ENCODE results near the gene ZNG1E. TPM values are rescaled to one million over a fixed set of nuclear protein-coding genes. Genes with fewer than 3 reads are reported as not detected.
"Not testable (repeated sequence)": the region's sequence is repeated elsewhere in the genome, so short reads cannot be mapped to it uniquely, and the experiment has no call there.

The ZNG1E gene
- total RNA-seq = 30.2 and 43.4 TPM in 2 replicates

DNA sequence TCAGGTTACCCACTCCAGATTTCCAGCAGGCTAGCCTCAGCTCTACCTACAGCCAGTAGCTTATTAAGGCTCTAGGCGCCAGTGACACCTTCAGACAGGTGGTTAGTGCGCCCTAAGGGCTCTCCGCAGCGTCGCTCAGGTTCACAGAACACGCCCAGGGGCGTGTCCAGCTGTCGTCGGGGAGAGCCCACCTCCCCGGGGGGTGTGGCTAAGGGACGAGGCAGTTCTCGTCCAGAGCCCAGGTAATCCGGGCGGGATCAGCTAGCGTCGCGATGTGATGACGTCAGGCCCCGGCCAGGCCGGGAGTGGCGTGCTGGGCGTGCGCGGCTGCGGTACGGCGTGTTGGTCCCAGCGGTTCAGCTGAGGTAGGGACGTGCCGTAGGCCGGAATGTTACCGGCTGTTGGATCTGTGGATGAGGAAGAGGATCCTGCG lies at the start of gene ZNG1E:
Gene ZNG1E (plus strand): TSS at position 340 of the 433 bp plus-strand sequence. CDS start 49 bp downstream, at position 389.
- DNase-seq (ENCODE audit: extremely low read depth, low read depth, low spot score) = not testable (repeated sequence)

DNA sequence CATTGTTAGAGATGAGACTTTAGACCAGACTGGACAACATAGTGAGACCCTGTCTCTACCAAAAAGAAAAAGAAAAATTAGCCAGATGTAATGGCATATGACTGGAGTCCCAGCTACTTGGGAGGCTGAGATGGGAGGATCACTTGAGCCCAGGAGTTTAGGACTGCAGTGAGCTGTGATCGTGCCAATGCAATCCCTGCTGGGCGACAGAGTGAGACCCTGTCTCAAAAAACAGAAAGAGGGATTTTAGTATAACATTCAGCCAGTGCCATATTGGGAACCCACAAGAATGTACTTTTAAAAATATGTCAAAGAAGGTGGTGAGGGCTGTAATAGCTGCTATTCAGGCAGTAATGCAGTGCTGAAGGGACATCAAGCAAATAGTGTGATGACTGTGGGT lies 2.1 kb upstream of the ZNG1E start:
- not testable (repeated sequence) for DNase-seq (ENCODE audit: extremely low read depth, low read depth, low spot score)

DNA sequence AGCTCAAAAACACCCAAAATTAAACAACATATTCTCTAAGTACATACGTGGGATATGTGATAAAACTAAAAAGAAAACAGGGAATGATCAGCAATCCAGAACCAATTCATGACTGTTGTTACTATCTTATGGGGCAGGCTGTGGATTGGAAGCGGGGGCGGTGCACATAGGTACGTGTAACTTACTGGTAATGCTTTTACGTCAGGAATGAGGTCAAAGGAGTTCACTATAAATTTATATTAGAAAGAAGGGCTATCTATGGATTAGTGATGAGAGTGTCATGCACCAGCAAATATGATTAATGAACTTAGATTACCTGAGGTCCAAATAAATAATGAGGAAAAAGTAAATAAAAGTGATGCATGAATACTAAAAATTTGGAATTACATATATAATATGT lies 710 bp upstream of the ZNG1E start:
- not testable (repeated sequence) for DNase-seq (ENCODE audit: extremely low read depth, low read depth, low spot score)

- DNase-seq (ENCODE audit: extremely low read depth, low read depth, low spot score) = not testable (repeated sequence)
Measured at GRCh38 chr9:65676389-65676788, 661 bp downstream of the ZNG1E start.

DNA sequence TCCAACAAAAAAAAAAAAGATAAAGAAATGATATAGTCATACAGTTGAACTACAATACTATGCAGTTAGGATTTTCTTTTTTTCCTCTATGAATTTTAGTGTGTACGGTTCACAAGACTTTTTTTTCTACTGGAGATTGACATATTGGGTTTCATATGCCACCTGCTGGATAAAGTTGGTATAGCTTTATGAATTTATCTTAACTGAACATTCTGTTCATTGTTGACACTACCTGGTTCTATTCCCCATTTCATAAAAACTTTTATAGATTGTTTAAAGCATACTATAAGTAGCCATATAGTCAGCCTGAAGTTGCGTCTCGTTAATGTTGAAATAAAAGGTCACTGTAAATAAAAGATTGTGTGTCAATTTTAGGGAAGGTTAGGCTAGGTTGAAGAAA lies 2.8 kb downstream of the ZNG1E start:
- DNase-seq (ENCODE audit: extremely low read depth, low read depth, low spot score) = not testable (repeated sequence)

GRCh38 chr9:65703550-65703949 lies 27.8 kb downstream of the ZNG1E start:
- DNase-seq (ENCODE audit: extremely low read depth, low read depth, low spot score) = not testable (repeated sequence)

DNA sequence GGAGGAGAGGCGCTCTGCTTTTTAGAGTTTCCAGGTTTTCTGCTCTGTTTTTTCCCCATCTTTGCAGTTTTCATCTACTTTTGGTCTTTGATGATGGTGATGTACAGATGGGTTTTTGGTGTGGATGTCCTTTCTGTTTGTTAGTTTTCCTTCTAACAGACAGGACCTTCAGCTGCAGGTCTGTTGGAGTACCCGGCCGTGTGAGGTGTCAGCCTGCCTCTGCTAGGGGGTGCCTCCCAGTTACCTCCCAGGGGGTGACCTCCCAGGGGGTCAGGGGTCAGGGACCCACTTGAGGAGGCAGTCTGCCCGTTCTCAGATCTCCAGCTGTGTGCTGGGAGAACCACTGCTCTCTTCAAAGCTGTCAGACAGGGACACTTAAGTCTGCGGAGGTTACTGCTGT lies 38.7 kb downstream of the ZNG1E start:
- DNase-seq (ENCODE audit: extremely low read depth, low read depth, low spot score) = not testable (repeated sequence)

DNA sequence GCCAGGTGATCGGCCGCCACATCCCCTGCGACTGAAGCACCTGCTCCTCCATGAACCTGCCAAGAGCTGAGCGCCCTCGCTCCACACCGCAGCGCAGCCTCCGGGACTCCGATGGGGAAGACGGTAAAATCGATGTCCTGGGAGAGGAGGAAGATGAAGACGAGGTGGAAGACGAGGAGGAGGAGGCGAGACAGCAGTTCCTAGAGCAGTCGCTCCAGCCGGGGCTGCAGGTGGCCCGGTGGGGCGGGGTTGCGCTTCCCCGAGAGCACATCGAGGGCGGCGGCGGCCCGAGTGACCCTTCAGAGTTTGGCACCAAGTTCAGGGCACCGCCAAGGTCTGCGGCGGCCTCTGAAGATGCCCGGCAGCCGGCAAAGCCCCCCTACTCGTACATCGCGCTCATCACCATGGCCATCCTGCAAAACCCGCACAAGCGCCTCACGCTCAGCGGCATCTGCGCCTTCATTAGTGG lies 61.4 kb downstream of the ZNG1E start, which contains the start of gene FOXD4L4:
Gene FOXD4L4 (plus strand): TSS at position 51 of the 469 bp plus-strand sequence. CDS start 0 bp downstream, at position 51.
- not testable (repeated sequence) for DNase-seq (ENCODE audit: extremely low read depth, low read depth, low spot score)

DNA sequence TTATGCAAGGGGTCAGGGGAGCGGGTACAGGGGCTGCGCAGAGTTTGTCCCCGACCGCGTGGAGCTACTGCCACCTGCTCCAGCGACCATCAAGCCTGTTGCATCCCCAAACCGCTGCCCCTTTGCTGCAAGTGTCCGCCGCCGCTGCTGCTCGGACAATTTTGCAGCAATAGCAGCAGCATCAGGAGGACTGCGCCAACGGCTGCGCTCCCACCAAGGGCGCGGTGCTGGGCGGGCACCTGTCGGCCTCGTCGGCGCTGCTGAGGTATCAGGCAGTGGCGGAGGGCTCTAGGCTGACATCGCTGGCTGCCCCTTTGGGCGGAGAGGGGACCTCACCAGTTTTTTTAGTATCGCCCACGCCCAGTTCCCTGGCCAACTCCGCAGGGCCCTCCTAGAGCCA lies 62.4 kb downstream of the ZNG1E start:
- not testable (repeated sequence) for DNase-seq (ENCODE audit: extremely low read depth, low read depth, low spot score)

Other genes with a start within 250 kb of the ZNG1E start
- 0.53 TPM in 1 of 2 replicates, not detected in the other for gene FOXD4L4, start 61.2 kb downstream of the ZNG1E start, total RNA-seq